Endometrium (tissue), 2 donors: ENCODE data around the gene CERS6.

Experiments
- FAIRE-seq: peaks from 2 replicates; lab custom pipeline; 2012; peaks lifted over from hg19 to GRCh38; lab: Jason Lieb, UNC
- donor health status: control.
- donor health status: control.

CERS6 gene

DNA sequence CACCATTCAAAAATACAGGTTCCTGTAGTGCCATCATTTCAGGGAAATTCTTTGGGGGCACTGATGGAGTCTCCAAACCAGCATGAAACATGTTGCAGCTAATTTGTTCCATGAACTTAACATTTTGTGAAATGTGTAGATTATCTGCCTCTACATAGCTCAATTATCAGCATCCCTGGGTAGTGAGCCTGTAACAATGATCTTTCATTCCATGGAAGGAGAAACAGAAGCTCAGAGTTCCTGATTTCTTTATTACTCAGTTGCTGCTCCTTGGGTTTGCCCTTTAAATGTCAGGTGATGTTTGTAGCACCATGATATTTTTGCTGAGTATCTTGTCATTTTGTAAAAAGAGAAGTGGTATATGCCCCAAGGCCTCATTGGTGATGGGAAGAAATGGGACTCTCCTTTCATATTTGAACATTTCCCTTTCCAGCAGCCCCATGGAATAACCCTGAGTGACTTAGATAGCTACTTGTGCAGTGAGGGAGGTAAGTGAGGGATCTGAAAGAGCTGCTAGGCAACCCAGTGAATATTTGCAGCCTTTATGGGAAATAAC, 146.9 kb downstream of the CERS6 start:
- FAIRE-seq, result no peak

DNA sequence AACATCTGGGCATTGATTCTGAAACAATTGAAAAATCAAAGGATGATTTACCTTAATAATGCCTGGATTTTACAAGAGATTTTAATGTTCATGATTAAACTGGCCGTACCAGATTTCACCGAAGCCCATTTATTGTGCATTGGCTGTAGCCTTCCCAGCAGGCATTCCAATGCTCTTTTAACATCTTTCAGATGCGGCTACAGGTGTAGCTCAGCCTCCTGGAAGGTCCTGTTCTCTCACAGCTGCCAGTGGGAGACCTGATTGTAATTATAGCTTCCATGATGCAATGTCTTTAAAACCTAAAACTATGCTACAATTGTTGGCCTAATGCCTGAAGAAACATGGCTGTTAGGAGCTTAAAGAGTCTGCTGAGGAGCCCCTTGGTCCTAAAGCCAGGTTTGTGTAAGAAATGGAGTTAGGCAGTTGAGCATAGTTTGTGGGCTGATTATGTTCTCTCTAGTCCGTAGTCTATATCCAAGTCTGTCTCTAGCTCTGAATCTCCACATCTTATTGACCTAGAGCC, 147.4 kb downstream of the CERS6 start:
- no peak for FAIRE-seq

DNA sequence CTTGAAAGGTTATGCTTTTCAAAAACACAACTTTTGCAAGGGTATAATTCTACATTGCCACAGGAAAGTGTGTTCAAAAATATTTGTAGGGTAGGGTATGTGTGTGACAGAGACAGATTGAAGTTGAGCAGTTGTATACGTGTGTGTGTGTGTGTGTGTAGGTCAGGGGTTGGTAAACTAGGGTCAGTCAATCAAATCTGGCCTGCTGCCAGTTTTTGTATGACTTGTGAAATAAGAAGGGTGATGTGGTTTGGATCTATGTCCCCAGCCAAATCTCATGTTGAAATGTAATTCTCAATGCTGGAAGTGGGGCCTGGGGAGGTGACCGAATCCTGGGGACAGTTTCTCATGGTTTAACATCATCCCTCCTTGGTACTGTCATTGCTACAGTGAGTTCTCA, 148.2 kb downstream of the CERS6 start:
- FAIRE-seq, result no peak

DNA sequence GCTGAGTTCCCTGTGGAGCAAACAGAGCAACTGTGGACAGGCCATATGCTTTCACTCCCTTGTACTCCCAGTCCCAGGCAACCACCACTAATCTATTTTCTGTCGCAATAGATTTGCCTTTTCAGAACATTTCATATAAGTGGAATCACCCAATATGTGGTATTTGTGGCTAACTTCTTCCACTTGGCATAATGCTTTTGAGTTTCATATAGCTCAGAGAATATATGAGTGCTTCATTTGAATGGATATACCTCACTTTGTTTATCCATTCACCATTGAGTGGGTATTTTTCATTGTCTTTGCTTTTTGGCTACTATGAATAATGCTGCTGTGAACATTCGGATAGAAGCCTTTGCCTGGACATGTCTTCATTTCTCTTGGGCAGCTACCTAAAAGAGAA, 151.9 kb downstream of the CERS6 start:
- FAIRE-seq, result no peak

DNA sequence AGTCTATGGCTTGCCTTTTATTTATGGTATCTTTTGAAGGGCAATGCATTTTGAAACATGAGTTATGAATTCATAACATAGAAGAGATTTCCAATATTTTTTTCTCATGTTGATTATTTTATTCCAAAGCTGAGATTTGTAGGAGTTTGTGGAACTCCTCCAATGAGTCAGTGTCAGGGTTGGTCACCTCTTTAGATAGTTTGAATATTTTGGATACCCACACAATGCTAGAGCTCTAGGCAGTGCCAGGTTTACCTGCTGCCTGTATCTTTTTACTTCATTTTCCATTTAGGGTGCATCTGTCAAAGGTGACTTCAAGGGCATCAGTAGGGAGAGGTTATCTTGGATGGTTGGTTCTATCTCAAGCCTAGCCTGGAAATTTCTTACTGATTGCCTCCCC, 152.7 kb downstream of the CERS6 start:
- no peak for FAIRE-seq

DNA sequence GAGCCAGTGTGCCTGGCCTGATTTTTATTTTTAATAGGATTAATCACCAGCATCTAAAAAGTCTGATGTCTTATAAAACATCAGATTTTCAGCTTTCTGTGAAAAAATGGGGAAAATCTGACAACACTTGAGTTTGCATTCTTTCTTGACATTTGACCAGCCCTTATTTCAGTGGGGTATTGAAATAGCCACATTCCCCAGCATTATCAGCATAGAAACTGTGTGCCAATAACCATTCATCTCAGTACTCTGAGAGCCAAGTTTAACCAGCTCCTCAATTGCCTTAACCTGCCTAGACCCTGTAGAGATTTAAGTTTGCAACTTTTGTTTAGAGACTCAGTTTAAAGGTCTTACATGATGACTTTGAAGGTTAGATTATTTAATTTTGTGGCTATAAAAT, 155.0 kb downstream of the CERS6 start:
- FAIRE-seq, result no peak

DNA sequence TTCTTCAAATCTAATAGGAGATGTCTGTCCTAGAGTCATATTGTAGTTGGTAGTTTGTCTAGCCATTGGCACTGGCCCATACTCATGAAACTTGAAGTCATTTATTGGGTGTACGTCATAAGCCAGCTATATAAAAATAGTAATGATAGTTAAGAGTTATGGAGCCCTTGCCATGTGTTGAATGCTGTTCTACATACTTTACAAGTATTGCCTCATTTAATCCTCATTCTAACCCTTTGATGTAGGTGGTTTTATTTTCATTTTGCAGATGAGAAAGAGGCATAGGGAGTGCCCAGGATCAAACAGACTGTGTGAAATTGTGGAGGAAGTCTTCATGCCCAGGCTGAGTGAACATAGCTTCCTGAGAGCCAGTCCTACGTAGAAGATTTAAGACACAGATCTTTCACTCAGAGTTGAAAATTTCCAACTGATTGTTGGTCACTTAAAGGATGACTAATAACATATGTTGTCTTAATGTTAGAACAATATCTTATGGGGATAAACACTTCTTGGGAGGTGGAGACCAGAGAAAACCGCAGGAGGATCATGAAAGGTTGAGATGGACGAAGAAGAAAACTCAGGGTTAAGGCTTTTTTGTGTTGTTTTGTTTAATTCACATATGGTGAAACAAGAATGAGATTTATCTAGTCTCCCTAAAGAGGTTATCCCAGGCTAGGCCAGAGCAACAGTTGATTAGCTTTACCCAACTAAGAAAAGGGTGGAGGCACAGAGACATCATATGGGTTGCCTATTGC, 156.0 kb downstream of the CERS6 start:
- no peak for FAIRE-seq

DNA sequence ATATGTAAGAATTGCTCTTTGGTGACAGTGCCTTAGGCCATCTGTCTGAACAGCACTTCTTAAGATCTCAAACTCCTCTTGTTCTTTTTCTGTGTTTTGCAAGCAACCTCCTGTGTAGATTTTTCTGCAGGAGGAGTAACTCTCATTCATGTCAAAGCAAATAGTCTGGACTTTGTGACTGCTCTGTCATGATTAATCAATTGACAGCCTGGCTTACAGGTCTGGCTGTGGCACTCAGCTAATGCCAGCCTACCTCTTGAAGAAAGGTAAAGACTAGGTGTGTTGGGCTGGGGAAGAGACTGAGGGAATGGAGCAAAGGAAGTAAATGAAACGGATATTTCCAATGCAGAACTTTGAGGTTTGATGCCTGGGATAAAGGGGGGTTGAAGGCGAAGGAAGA, 156.6 kb downstream of the CERS6 start:
- FAIRE-seq, result no peak

DNA sequence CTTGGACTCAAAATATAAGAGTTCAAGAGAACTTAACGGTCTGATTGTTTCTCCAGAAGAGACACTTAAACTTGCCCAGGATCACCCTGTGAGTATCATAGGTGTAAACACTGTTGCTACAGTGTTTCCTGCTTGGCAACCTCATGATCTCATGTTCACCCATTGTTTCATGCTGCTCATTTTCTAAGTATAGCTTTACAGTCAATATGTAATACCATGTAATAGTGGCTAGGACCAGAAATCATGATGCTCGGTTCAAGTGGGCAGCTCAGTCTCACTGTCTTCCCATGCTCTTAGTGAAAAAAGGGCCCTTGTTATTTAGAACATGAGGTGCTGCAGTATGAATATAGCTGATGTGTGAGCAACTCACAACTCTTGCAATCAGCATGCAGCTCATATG, 157.5 kb downstream of the CERS6 start:
- FAIRE-seq, result no peak

DNA sequence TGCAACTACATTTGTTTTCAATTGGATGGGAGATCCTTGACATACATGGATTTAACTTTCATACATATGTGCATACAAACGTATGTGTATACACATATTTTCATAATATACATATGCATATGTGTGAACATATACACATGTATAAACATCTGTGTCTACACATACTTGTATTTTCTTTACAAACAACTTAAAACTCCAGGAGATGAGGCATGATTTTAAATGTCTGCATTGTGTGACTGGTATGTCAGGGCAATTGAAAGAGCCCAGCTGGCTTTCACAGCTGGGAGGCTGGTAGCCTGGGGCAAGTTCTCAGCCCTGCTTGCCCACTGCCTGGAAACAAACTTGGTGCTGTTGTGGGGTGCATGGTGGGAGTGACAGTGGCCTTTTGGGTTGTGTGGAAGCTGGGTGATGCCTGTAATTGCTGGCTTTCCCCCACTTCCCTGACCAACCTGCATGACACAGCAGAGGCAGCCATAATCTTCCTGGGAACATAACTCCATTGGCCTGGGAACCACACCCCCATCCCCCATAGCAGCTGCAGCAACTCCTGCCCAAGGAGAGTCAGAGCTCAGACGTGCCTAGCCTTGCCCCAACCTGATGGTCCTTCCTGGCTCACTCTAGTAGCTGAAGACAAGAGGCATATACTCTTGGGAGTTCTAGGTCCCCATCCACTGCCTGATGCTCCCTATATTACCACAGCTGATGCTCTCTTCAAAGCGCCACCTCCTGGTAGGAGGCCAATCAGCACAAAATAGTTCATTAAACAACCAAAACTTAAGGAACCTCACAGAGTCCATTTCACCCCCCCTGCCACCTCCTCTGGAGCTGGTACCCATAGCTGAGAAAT, 158.3 kb downstream of the CERS6 start:
- no peak for FAIRE-seq

DNA sequence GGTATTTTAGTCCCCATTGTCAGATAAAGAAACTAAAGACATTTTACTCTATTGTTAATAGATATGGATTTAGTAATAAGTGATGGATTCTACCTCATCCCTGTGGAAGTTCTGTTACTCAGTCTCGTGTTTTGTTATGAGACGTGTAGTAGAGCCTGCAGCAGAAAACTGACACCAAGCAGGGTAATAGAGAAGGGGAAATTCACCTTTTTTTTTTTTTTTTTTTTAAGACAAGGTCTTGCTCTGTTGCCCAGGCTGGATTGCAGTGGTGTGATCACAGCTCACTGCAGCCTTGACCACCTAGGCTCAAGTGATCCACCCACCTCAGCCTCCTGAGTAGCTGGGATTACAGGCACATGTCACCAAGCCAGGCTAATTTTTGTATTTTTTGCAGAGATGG, 164.5 kb downstream of the CERS6 start:
- no peak for FAIRE-seq

DNA sequence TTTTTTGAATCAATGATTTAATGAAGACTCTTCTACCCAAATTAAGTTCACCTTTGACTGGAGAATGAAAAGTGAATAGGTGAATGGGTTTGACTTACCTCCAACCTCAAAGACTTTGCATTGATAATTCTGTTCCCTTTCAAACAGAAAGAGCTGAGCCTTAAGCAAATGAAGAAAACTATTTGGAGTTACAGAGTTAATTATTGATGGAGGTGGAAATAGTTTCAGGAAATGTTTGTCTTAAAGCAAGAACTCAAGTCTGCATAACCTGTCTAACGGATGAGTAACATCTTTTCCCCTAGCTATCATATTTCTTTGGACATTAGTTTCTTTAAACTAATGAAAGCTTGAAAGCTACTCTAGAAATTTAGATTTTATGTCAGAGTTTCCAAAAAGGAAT, 166.5 kb downstream of the CERS6 start:
- no peak for FAIRE-seq

DNA sequence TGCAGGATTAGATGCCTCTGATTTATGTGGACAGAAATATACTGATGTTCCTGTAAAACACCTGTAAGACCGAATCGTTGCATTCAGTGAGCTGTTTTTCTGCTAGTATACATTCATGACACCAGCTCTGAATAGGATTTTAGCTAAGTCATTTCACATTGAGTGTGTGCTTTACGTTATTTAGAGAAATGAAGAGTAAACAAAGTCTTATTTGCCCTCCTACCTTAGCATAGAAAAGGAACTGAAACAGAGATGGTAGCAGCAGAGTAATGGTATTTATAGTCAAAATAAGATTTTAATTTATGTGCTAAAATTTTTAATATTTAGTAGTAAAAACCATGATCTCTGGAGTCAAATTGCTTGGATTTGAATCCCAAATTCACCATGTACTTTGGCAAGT, 168.0 kb downstream of the CERS6 start:
- no peak for FAIRE-seq

DNA sequence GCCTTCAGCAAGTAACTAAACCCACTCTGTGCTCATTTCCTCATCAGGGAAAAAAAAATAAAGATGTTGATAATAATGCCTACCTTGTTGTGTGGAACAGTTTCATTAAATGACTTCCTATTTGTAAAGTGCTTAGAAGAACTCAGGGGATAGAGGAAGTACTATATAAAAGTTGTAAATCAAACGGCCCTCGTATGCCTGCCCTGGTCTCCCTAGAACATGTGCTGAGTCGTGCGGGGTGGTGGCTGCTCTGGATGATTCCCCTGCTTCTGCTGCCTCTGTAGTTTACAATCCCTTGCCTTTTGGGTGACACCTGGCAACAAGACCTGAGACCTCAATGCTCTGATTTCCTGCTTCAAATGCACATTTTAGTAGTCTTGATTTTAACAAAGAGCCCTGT, 170.0 kb downstream of the CERS6 start:
- FAIRE-seq, result no peak

DNA sequence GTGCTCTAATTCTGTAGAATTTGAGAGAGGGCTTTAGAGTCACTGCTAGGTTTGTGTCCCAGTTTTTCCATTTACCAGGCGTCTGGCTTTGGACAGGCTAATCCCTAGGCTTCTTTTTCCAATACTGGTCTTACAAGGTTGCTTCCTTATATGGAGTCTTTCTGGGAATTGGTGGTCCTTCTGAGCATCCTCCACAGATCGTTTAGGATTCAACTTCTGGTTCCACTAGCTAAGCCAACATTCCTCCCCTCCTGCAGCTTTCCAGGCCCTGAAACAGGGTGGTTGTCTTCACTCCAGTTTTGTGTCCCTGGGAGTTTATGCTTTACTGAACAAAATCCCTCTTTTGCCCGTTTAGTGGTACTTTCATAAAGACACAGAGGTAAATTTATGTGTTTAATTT, 170.6 kb downstream of the CERS6 start:
- no peak for FAIRE-seq

DNA sequence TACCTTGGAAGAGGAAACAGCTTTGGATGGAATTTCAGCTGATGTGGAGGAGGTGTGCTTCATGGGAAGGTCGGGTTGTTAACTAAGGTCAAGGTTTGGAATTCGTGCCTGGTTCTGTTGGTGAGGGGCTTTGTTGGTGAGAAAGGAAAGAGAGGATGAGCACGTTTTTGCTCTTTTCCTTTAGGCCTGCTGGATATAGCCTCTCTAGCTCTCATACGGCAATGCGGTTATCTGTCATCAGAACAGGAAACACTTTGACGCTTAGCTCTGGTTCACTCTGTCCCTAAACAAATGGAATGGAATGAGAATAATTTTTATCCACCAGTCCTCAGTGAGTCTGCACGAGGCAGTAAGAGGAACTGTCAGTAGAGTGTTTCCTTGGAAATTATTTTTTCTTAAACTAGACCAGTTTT, 176.6 kb downstream of the CERS6 start:
- peak; percentile 65 for FAIRE-seq

DNA sequence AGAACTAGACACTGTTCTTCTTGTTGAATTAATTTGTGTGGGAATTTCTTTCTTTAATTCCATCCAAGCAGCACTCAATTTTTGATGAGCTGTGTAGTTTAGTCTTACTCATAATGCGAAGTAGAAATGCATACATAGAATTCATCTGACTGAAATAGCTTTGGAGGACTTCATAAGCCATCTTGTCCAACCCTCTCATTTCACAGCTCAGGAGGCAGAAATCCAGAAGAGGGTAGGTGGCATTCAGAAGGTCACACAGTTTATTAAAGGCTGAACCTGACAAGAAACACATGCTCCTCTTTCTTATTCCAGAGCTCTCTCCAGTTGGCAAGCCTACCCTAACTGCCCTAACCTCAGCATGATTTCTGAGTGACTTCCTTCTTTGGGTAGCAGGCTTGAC, 177.1 kb downstream of the CERS6 start:
- no peak for FAIRE-seq

DNA sequence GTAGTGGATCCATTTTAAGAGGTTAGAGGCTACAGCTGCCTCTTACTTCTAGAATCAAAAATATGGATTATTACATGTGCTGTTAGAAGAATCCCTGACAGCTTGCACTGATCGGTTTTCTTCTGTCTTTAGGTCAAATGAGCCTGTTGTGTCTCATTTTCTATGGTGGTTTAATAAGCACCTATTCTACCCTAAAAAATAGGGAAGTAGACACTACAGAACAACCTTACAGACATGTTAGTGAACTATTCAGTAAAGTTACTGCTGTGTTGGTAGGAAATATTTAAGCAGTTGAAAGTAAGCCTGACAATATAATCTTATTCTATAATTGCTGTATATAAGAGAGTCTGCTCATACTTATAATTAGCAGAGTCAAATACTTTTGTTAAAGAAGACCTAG, 177.8 kb downstream of the CERS6 start:
- no peak for FAIRE-seq

DNA sequence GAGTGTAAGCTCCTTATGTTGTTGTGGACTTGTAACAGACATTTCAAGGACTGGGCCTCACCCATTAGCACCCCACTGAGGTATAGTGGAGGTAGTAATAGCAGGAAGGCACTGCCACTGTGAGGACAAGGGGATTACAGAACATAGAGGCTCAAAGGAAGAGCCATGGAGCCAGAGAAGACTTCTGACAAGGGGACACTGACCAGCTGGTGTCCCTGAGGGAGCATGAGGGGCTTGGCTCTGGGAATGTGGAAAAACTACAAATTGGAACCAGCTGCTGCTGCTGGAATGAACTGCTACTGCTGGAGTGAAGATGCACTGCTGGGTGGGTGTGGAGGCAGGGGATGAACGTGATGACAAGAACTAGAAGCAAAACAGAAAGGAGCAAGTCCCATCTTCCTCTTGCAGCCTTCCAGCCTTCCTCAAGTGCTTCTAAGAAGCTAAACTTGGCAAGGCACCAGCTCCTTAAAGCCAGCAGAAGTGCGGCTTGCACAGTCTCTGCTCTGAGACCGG, 179.0 kb downstream of the CERS6 start:
- FAIRE-seq, result peak; percentile 87

DNA sequence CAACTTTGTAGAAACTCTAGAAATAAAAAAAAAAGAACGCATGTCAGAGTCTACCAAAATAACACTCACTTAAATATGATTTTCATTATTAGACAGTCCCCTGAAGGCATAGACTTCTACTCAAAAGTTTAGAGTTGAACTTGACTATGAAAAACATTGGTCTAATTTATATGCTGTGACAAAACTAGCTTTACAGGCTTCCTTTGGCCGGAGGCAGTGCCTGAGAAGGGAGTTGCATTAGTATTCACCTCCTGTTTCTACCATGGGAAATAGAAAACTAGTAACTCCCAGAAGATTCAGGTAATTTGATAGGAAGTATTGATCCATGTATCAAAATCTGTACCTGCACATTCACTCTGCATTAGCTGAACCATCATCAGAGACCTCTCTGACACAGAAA, 182.9 kb downstream of the CERS6 start:
- FAIRE-seq, result no peak

DNA sequence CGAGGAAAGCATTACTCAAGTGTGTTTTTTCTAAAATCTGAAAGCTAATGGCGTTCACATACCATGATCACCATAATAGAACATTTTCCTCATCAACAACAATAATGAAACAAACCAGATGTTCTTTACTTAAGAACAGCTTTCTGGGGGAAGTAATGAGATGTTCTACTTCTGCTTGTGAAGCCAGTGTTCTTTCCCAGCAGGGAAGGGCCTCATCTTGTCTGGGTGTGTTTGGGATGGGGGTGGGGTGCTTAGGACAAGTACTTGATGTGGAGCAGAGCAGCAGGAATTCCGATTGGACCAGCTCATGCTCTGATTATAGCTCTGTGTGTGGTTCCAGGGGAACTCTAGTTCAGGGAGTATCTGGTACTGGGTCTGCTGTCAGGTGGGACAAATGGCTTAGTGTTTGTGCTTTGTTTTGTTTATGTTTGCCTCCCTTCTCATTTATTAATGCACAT, 183.4 kb downstream of the CERS6 start:
- peak; percentile 51 for FAIRE-seq

DNA sequence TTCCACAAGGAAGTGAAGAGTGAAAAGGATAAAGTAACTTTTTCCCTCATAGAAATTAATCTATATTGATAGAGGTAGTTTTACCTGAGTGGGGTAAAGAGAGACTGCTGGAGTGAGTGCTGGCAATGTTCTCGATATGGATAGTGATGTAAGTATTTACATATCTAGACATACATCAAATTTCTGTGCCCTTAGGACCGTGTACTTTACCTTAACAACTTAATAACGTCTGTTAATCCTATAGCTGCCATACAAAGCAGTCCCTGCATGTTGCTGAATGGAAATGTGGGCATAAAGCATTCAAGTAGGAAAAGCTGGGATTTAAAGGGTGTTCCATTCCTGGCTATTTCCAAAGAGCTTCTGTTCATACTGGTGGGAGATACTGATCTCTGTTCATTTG, 184.0 kb downstream of the CERS6 start:
- FAIRE-seq, result no peak

DNA sequence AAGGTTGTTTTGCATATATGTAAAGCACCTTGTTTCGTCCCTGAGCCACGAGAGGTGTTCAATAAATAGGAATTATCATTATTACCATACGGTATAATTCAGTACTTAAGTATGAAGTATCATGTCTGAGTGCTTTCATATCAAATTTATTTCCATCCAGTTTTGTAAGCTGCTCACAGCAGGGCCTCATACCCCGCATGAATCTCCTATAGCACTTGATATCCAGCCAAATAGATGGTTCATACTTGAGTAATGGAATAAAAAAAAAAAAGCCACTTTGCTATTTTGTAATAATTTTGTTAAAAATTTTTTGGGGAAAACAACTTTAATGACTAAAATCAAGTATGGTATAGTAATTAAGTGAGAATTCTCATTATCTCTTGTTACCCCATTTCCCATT, 185.6 kb downstream of the CERS6 start:
- no peak for FAIRE-seq
